HepG2 (cell line): ENCODE data around the gene SCYL1. TPM values are rescaled to one million over a fixed set of nuclear protein-coding genes. Genes with fewer than 3 reads are reported as not detected.

Experiments used
- AHDC1 ChIP-seq: sonication (generic); formaldehyde crosslinking; IDR thresholded peaks from 2 replicates; pipeline ENCODE4 v1.5.1; 2020; ENCODE audit warnings: mild to moderate bottlenecking, missing genetic modification reagents, borderline replicate concordance
- CEBPB ChIP-seq: IDR thresholded peaks from 2 replicates; pipeline ENCODE4 v1.6.1; 2011; ENCODE audit warnings: low read depth, low read length, improper control_type of control experiment, borderline replicate concordance
- JDP2 ChIP-seq: sonication (generic); formaldehyde crosslinking; IDR thresholded peaks from 2 replicates; pipeline ENCODE4 v1.8.1; 2022; ENCODE audit warnings: missing genetic modification reagents, borderline replicate concordance
- PATZ1 ChIP-seq: sonication (generic); formaldehyde crosslinking; IDR thresholded peaks from 2 replicates; pipeline ENCODE4 v1.4.0; 2020; ENCODE audit warnings: missing genetic modification reagents
- PAX8 ChIP-seq: sonication (generic); formaldehyde crosslinking; IDR thresholded peaks from 2 replicates; pipeline ENCODE4 v1.8.0; 2022; ENCODE audit warnings: mild to moderate bottlenecking, missing genetic modification reagents, borderline replicate concordance
- PRDM4 ChIP-seq: sonication (generic); formaldehyde crosslinking; IDR thresholded peaks from 2 replicates; pipeline ENCODE4 v1.9.0; 2021; ENCODE audit warnings: missing genetic modification reagents, borderline replicate concordance
- SPEN ChIP-seq: sonication (generic); formaldehyde crosslinking; IDR thresholded peaks from 2 replicates; pipeline ENCODE4 v1.5.1; 2020; ENCODE audit warnings: low read depth, mild to moderate bottlenecking, missing genetic modification reagents
- TFDP1 ChIP-seq: IDR thresholded peaks from 2 replicates; pipeline ENCODE4 v1.6.1; 2016; ENCODE audit warnings: missing compliant biosample characterization, missing genetic modification reagents, borderline replicate concordance
- ZBTB1 ChIP-seq: sonication (generic); formaldehyde crosslinking; IDR thresholded peaks from 2 replicates; pipeline ENCODE4 v1.4.0; 2020; ENCODE audit warnings: missing genetic modification reagents, borderline replicate concordance
- ZNF124 ChIP-seq: sonication (generic); formaldehyde crosslinking; IDR thresholded peaks from 2 replicates; pipeline ENCODE4 v1.4.0; 2020; ENCODE audit warnings: missing genetic modification reagents
- ZNF253 ChIP-seq: sonication (generic); formaldehyde crosslinking; IDR thresholded peaks from 2 replicates; pipeline ENCODE4 v1.8.0; 2022; ENCODE audit warnings: mild to moderate bottlenecking, missing genetic modification reagents, borderline replicate concordance
- ZNF558 ChIP-seq: sonication (generic); formaldehyde crosslinking; IDR thresholded peaks from 2 replicates; pipeline ENCODE4 v1.9.0; 2022; ENCODE audit warnings: mild to moderate bottlenecking, missing genetic modification reagents, borderline replicate concordance
- ZNF614 ChIP-seq: IDR thresholded peaks from 2 replicates; pipeline ENCODE4 v1.6.1; 2018; ENCODE audit warnings: missing biosample characterization, missing genetic modification reagents, inconsistent platforms, borderline replicate concordance
- ZNF691 ChIP-seq: sonication (generic); formaldehyde crosslinking; IDR thresholded peaks from 2 replicates; pipeline ENCODE4 v1.4.0; 2020; ENCODE audit warnings: missing genetic modification reagents, low read depth, mild to moderate bottlenecking, borderline replicate concordance
- ZSCAN9 ChIP-seq: IDR thresholded peaks from 2 replicates; pipeline ENCODE4 v1.6.1; 2016; ENCODE audit warnings: borderline replicate concordance
- polyA plus RNA-seq, 8 experiments: library from polyadenylated mRNA; depleted of rRNA in 3 of 8; stranded (reverse) in 7 of 8; unstranded in 1 of 8; fragments of >200 nt; fragmentation: Illumina TruSeq in 4 of 8; extraction: Trizol in 4 of 8; gene quantifications; 2 replicates each; pipeline versions ENCODE4 v1.2.1 to v1.2.3, GENCODE V29; 2011 to 2016; ENCODE audit warnings: low read depth in 4 of 8, missing spikeins in 1 of 8, mixed read lengths in 1 of 8; ENCODE audit not compliant: insufficient read depth in 1 of 8
- total RNA-seq, 5 experiments: library from RNA; depleted of rRNA; stranded (reverse); fragments of >200 nt; fragmentation: Illumina TruSeq; extraction: Trizol; gene quantifications; 2 replicates each; pipeline ENCODE4 v1.2.3, GENCODE V29; 2016; ENCODE audit warnings: low read depth in 1 of 5

The SCYL1 gene
- total and polyA plus RNA-seq, 2 of the 13 experiments (the other 11 are each of a cell fraction or from before 2014, with no cell fraction given): 65.9 to 103 TPM

GRCh38 chr11:65498977-65499712 lies 25.7 kb upstream of the SCYL1 start, which contains the start of gene MALAT1 (continued):
- TF ChIP-seq PAX8 (CRISPR knock-in tag): no peak
- no peak for TF ChIP-seq ZNF253
- peak; percentile 50; the same call in 1 of the 2 replicates for TF ChIP-seq ZNF124 (CRISPR knock-in tag)
- TF ChIP-seq PRDM4 (CRISPR knock-in tag): peak; percentile 27; the same call in 1 of the 2 replicates
- peak; percentile 94 for TF ChIP-seq ZSCAN9 (CRISPR knock-in tag)
- TF ChIP-seq ZBTB1 (CRISPR knock-in tag): peak; percentile 33; the same call in 1 of the 2 replicates
- no peak; the same call in 1 of the 2 replicates for TF ChIP-seq JDP2 (CRISPR knock-in tag)
- 0 out of 2 replicates have a peak, but pooled peaks have one; percentile 63 for TF ChIP-seq ZNF558 (CRISPR knock-in tag)
- TF ChIP-seq PATZ1 (CRISPR knock-in tag): peak; percentile 79
- peak; percentile 30; the same call in 1 of the 2 replicates for TF ChIP-seq TFDP1 (CRISPR knock-in tag)
- TF ChIP-seq CEBPB: peak; percentile 77
- TF ChIP-seq ZNF691 (CRISPR knock-in tag): peak; percentile 49; the same call in 1 of the 2 replicates
- no peak for TF ChIP-seq AHDC1 (CRISPR knock-in tag)
- TF ChIP-seq SPEN: peak; percentile 69; the same call in 1 of the 2 replicates
- peak; percentile 95 for TF ChIP-seq ZNF614 (CRISPR knock-in tag)
